Activated gamma-delta T cell (primary cell): Measurements from ENCODE around the gene CDC14B.

ENCODE experiments used
- DNase-seq: peaks from one replicate; lab custom pipeline; 2025; lab: John Stamatoyannopoulos, UW

CDC14B gene

DNA sequence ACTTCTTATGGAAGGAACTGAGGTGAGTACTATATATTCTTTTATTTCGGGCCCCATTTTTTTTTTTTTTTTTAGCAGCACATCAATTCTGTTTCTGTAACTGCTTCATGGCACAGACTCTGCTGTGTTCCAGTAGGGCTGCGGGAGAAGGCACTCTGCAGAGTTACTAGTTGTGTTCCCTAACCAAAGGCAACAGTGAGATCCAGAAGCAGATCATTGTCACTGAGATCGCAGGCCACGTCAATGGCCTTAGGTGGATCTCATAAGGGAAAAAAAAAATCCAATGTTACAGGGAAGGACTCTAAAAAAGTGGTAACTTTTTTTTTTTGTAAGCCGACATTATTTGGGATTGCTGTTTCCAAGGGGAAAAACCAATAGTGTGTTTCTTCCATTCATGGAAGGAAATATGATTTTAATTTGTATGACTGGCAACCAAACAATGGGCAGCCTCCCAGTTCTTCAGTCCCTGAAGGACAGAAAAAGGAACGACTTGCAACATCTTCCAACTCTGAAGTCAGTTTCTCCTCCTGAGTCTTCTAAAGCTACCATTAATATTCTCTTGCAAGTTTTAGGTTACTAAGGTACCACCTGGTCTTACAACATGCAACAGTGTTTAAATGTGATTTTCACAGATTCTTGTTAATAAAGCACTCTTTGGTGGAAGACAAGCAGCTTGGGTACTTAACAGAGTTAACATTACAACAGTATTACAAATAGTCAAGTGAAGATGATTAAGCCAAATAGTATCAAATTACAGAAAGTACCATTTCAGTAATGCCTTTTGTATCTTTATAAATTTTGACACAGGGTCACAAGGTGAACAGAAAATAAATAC is 116.9 kb downstream of the CDC14B start:
- no peak for DNase-seq

DNA sequence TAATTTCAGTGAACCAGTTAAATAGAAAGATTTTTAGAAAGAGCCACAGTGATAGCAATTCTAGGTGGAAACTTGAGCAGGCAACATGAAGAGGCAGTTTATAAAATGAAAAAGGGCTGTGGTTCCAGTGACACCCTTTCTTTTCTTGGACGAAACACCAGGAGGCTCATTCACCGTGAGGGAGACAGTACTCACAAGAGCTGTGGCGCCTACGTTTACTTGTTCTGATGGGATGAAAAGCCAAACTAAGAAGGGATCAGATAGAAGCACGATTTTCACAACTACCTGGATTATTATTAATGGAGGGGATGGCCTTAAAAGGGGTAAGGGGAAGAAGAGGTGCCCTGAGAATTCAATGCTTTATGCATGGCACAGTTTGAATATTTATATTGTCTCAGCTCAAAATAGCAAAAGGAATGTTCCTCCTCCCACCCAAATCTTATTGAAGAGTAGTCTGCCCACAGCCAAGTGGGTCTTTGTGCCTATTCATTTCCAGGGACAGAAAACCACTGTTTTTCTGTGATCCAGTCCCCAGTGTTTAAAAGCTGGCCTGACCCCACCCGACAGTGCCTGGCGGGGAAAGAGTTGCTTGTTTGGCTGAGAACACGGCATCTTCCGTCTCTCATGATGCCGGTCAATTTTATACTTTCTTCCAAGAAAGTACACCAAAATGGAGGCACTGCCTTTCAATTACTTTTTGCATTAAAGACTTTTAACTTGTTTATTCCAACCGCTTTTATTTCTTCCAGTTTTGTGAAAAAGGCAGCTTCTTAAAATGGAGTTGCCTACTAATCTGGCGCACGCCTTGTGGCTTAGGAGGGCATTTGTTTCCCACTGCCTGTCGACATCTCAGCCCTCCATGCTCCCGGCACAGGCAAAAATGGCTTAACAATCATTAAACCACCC is 117.8 kb downstream of the CDC14B start:
- no peak for DNase-seq

DNA sequence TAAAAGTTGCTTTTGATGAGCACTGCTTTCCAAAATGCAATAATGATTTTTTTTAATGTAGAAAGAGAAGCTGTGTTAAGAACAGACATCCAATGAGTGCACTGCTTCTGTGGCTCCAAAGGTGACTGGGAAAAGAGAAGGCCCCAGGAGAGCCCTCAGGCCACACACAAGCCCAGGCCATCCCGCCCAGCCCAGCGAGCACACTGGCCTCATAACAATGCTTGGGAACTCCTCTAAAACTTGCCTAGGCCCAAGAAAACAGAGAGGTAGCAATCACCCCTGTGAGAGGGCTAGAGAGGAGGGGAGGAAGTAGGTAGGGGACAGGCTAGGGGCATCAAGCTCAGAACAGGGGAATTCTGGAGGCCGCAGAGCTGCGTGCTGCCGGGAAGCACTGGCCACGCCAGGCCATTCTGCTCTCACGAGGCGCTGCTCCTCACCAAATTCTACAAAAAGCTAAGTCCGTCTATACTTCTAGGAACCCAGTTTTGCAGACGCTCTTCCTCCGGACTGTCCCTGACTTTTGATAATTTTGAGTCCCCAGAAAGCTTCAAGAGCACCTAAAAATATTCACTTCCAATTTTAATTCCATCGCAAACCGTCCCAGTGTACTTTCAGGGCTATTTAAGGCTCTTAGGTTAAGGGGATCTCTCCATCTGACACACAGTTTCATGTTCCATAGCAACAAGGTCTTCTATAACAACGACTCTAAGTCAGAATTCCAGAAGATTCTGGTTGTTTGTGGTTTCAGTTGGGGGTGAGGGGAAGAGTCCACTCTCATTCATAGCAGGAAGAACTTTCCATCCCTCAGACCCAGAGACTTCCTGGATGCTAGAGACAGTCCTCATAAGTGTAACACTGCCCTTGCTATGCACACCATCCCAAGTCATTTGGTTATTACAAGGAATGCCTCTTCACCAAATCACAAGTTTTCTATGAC is 118.7 kb downstream of the CDC14B start:
- no peak for DNase-seq

DNA sequence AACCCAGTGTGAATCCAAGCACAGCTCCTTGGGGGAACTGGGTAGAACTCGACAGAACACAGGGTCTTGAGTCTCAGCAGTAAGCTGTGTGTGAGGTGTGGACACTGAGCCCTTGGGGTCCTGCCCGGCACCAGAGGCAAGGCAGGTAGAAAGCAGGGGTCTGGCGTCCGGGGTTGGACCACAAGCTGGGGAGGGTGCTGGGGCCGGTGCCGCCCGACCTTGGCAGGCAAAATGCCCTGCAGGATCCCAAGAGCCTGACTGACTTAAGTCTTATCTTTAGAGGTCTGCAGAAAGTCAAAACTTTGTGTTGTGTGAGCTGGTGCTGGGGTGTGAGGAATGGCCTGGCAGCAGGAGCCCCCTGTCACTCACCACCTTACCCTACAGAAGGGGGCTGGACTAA is 120.4 kb downstream of the CDC14B start:
- DNase-seq, result no peak

DNA sequence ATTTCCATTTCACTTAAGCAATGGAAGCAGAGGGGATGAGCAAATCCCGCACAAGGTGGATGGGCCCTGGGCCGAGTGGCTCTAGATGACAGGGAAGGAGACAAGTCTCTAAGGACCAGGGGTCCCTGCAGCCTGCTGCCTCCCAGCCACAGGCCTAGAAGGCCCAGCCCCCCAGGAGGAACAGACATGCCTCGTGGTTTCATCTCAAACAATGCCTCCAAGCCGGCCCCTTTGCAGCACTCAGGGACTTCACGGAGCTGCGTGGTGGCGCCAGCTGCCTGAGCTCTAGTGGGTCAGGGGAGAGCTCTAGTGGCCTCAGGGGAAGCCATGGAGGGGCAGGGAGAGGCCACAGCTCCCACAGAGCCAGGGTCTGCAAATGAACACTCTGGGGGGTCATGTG is 120.8 kb downstream of the CDC14B start:
- DNase-seq, result no peak

DNA sequence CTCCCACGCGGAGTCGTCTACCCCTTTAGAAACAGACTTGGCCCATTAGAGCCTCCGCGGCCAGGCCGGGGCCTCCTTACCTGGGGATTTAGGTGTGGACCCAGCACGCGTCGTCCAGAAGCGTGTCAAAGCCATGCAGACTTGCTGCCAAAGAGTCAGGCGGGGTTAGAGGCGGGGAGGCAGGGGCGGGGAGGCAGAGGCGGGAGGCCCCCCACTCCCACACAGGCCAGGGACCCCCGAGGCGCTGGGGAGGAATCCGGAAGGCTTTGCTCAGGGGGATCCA is 122.6 kb downstream of the CDC14B start:
- no peak for DNase-seq

DNA sequence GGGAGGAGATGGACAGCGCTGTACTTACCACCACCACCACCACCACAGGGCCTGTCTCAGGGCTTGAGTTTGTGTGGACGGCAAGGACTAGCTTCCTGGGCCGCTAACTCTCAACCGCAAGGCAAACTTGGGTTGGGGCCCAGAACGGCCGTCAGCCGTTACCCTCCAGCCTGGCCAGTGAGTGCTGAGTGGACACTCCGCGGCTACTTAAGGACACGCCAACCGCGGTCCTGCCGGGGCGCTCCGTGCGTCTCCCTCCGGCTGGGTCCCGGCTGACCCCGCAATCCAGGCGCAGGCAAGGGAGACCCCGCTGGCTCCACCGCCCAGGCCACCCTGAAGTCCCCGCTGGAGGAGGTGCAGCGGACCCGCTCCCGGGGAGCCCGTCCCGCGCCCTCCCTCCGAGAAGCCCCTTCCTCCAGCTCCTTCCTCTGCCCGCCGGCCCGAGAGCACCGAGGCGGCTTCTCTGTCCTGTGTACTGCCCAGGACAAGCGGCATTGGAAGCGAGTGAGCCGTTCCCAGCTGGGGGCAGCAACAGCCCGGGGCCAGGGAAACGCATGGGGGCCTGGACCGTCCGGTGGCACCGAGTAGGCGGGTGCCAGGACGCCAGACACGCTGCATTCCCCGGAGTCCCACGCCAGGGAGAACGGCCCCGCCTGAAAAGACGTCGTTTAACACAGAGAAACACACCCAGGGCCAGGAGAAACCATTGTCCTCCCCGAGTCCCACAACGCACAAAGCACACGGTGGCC is 123.1 kb downstream of the CDC14B start:
- DNase-seq, result no peak

DNA sequence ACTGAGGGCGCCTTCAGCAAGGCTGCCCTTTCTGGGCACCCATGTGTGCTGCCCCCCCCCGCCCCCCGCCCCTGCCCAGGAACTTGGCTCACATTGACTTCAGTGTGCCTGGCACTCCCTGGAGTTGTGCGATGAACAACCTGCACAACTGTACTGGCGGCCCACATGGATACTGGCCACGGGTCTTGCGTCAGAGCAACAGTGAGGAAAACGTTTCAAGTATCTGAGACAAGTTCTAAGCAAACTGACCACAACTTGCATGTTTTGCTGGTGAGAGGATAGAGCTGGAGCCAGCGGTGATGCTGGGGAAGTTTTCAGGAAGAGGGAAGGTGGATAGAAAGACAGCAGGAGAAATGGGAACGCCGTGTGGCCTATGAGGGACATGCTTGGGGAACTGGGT is 124.3 kb downstream of the CDC14B start:
- no peak for DNase-seq

DNA sequence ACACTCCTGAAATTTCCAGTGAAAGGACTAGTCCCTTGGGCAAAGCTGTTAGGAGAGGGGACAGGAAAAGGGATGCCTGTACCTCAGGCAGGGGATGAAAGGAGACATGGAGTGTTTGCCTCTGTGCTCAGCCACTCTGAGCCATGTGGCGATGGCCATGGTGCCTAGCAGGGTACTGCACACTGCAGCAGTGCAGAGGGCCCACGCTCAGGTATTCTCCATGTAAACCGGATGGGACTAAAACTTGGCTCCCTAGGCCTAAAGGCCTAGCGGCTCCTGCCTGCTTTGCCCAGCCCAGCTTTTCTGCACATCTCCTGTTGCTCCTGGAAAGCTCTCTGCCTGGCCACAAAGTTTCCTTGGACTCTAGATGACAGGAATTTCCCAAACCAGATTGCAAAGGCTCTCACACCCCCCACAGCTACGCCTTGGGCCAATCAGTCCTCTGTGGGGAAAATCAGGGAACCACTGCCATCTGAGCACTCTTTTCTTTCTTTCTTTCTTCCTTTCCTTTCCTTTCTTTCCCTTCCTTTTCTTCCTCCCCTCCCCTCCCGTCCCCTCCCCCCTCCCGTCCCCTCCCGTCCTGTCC is 125.3 kb downstream of the CDC14B start:
- DNase-seq, result no peak

DNA sequence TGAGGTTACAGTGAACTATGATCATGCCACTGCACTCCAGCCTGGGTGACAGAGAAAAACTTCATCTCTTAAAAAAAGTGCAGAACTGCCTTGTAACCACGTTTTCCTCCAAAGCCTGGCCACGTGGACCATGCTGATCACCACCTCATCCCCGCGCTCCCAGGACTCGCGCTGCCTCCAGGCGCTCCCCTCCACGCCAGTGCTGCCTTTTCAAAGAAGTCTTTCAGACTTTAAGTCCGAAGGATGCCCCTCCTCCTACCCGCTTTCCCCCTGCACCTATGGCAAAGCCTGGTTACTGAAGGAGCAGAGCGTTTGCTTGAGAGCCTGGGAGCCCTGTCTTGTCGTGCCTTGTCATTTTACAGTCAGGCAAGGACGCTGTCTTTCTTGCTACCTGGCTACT is 125.9 kb downstream of the CDC14B start:
- DNase-seq, result no peak

DNA sequence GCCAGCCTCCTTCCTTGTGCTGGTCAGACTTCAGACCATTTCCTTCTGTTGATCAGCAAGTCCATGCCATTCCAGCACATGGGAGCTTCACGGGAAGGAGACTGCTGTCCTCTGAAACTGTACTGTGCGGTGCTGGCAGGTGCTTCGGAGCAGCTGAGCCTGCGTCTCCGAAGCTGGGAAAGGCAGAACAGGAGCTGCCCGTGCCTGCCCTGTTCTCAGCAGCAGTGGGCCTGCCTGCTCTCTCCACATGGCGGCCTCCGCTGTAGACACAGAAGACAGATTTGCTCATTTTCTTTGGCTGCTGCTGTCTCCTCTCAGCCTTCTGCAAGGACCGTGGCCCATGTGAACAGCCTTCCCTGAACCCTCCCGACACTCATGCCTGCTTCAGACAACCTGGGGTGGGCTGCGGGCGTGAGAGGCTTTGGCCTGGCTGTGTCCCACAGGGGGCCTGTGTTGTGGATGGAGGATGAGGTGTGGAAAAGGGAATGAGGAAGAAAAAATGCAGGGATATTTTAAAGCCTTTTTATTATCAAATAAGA is 126.6 kb downstream of the CDC14B start:
- no peak for DNase-seq

DNA sequence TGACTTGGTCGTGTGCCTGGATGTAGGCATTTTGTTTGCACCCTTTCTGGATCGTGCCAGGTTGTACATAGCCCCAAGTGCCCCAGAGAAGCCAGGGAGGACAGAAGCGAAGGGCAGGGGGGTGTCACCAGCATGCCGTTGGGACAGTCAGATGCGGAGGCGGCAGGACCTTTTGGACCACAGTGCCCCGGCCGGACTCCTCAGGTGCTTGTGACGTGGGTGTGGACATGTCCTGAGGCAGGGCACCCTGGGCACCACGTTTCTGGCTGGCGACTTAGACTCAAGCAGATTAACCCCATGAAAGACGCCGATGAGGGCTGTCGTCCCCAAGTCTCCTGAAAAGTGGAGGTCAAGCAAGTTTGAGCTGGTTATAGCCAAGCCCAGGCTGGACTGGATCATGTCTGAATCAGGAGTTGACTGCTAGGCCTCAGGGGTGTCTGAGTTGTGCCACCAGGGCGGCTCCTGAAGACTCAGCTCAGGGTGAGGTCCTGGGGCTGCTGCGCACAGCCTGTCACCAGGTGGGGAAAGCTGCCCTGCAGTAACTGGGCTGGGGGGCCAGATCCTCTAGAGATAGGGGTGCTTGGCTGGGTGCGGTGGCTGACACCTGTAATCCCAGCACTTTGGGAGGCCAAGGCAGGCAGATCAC is 127.6 kb downstream of the CDC14B start:
- no peak for DNase-seq

DNA sequence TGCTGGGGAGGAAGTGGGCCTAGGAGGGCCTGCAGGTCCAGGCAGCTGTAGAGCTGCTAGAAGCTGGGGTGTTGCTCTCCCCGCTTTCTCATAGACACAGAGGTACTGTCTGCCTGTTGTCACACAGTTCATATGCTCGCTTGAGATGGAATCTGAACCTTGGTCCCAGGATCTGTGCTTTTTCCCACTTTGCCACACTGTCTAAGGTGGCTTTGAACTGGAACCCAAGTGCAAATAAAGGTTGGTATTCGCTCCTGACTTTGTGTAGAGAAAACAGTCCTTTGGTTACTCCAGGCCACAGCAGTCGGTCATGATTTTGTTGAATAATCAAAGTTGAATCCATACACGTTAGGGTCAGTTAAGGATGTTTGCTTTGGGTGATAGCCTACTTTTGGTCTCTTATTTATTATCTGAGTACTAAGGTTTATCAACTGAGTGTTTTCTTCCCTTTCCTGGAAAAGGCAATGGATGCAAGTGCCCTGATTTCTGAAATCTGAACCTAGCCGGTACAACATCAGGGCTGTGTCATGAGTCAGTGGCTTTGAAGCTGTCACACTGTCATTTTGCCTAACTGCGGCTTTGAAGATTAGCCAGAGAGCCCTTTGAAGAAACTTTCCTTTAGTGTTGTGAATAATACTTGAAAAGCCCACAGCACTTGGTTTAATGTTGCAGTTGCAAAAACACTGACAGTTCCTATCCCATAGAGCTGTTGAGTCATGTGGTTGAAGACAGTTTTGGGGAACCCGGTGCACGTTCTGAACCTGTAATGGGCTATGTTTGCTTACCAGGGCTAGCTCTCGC is 128.4 kb downstream of the CDC14B start:
- no peak for DNase-seq

DNA sequence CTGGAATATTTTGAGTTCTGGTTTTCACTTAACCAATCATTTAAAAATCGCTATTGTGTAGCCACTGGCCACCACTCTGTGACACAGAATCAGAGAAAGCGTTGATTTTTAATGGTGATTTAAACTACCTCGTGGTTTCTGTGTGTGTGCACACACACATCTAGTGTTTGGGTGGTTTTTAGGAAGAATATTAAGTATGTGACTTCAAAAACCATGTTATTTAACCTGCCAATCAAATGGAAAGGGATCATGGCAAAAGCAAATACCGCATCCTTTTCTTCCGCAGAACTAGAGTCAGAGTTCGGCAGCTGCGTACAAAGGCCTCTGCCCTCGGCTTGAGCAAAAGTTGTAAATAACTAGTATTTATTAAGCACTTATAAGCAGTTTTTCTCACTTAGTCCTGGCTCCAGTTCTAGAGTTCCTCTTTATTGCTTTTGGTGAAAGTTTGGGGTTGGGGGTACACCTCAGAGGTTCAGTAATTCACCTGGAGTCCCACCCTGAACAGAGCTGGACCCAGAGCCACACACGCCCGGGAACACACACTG is 129.0 kb downstream of the CDC14B start:
- DNase-seq, result no peak

DNA sequence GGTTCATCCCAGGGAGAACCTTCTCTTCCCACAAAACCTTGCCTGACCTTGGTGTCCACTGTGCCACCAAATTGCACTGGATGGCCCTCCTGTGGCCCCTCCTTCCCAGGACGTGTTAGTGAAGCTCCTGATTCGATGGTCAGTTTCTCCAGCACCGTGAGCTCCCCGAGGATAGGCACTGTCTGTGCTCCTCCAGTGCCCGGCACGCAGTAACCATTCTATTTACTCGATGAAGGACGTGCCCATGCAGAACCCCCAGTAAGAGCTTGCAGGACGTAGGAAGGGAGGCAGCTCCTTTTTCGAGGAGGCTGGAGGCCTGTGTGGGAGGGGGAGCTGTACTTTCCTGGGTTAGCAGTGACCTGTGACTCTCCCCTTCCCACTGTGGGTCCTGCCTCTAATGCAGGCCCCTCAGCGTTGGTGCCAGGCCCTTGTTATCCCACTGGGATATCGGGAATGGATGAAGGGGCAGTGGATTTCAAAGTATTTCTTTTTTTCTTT is 130.1 kb downstream of the CDC14B start:
- DNase-seq, result no peak

DNA sequence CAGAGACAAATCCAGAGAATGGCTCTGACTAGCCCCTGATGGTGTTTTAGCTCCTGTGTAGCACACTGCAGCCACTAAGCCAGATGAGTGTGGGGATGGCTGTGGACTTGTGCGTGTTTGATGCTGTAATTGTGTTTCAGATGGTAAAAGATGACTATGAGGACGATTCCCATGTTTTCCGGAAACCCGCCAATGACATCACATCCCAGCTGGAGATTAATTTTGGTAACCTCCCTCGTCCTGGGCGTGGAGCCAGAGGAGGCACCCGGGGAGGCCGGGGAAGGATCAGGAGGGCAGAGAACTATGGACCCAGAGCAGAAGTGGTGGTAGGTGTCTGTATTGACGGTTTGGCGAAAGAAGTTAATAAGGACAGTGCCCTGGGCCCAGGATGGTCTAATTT is 131.7 kb downstream of the CDC14B start:
- DNase-seq, result no peak

DNA sequence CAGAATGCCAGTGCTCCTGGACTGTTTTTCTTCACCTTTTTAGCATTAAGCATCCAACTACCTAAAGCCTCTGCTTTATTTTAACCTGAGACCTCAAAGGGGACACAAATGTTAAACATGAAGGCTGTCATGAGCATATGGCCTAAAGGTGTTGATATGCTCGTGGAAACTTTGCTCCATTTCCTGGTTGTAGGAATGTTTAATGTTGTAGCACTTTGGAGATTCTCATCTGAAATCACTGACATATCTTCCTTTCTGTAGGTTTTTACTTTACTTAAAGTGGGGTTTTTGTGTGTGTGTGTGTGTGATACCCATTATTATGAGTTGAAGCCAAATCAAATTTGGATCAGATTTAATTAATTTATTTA is 132.6 kb downstream of the CDC14B start:
- no peak for DNase-seq

DNA sequence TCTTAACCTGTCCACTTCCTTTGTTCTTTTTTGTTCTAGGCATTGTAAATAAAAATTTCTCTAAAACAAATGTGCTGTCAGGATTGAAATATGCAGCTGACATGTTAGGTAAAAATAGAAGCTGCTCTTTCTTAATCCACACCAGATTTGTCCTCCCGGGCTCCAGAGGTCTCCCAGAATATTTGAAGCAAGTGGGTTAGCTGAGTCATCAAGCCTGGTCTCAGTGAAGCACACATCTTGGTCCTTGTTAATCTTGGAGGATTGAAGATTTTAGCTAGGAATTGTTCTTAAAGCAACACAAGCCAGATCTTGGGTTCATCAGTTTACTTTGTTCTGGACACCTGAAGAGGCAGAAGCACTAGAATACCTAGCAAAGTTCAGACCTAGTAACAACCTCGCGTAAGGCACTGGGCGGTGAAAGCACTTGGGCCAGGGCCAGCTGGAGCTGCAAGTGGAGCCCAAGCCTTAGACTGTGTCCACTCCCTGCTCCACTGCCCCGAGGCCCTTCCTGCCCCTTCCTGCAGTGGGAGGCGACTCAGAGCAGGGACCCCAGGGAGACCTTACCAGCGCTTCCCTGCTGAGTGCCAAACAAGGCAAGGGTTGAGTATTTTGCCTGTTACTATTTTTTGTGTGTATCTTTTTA is 133.1 kb downstream of the CDC14B start:
- no peak for DNase-seq

DNA sequence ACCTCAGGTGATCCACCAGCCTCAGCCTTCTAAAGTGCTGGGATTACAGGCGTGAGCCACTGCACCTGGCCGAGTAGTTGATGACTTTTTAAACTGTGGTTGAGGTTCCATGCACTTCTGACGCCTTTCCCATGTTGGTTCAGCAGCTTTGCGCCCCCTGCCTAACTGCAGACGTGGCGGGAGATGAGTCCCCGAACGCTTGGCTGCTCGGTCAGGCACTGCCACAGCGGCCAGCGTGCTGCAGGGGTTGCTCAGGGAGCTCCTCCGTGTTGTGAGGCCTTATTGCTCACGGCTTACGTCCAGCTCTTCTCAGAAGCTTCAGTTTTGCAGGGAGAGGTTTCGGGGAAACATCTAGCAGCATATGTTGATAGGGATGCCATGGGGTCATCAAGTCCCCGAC is 134.4 kb downstream of the CDC14B start:
- no peak for DNase-seq
